SIG-M5 treated with dmso at 0.1 percent for 504 hours (cell line): Measurements from ENCODE around the gene SLC29A1.
A peak's percentile ranks its signal among the peaks of the same experiment; 100 is the strongest.
"Not testable (repeated sequence)": the region's sequence is repeated elsewhere in the genome, so short reads cannot be mapped to it uniquely, and the experiment has no call there.

Experiments used
- DNase-seq: peaks from one replicate; lab custom pipeline; 2025; ENCODE audit not compliant: unreplicated experiment; lab: John Stamatoyannopoulos, UW

The SLC29A1 gene

DNA sequence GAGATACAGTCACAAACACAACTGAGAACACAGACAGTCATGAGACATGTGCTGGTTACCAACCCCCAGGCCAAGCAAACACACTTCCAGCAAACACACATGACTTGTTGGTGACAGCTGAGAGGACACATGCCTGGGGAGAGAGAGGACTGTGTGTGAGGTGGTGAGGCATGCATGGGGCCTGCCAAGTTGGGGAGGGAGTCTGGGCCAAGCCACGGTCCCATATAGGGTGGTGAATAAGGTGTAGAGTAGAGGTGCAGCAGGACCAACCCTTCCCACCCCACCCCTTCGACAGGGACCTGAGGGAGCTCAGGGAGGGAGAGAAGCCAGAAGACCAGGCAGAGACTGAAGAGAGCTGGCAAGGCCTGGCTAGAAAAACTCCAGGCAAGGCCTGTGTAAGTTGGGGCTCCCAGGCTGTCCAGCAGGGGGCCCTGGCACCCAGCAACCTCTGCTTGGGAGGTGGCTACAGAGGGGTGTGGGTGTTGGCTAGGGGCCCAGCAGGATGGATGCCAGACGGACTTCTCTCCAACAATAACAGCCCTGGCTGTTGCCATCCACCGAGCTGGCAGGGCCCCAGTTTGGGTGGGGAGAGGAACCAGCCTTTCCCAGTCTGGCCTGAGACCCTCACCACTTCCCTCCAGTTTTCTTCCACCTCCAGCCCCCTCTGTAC lies 2.0 kb upstream of the SLC29A1 start:
- peak; percentile 71 for DNase-seq

DNA sequence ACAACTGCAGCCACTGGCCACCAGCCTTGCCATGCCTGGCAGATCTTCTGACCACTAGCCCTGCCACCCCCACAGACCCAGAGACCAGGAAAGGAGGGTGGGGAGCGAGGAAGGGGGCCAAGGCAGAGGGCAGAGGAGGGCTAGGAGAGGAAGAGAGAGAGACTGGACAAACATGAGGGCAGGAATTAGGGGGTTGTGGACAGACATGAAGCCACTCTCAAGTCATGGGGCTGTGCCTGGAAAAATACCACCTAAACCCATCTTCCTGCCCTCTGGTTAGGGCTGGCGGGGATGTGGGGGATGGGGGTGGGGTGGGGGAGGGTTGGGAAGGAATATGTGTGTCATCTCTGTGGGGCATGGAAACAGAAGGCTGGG lies 1.4 kb upstream of the SLC29A1 start:
- no peak for DNase-seq

DNA sequence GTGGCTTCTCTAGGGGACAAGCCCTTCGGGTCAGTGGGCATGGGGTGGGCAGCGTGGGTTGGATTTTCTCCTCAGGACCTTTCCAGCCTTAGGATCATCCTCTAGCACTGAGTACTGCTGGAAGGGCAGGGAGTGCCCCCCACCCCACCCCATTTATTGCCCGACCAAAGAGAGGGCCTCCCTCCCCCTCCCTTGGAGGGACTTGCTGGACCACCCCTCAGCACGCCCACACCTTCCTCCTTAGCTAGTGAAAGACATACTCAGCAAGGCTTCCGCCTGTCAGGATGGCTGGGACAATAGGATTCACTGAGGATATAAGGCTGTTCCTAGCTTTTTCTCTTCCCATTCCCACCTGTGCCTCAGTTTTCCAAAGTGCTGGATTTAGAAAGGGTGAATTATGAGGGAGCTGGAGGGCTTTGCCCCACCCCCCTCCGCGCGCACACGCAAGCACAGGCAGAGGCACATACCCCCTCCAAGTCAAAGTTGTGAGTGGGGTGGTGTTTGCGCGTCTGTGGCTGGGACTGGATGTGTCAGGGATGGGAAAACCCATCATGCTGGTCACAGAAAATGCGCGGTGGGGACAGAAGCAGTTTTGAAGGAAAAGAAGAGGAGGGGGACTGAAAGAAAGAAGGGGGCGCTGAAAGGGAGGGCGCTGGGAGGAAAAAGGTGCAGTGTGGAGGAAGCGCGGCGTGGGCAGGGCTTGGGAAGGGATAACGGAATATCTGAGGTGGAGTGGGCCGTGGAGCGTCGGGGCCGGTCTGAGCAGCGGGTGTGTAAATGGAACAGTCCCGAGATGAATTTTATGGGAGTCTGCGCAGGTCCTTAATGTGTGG lies 693 bp upstream of the SLC29A1 start:
- DNase-seq = no peak

DNA sequence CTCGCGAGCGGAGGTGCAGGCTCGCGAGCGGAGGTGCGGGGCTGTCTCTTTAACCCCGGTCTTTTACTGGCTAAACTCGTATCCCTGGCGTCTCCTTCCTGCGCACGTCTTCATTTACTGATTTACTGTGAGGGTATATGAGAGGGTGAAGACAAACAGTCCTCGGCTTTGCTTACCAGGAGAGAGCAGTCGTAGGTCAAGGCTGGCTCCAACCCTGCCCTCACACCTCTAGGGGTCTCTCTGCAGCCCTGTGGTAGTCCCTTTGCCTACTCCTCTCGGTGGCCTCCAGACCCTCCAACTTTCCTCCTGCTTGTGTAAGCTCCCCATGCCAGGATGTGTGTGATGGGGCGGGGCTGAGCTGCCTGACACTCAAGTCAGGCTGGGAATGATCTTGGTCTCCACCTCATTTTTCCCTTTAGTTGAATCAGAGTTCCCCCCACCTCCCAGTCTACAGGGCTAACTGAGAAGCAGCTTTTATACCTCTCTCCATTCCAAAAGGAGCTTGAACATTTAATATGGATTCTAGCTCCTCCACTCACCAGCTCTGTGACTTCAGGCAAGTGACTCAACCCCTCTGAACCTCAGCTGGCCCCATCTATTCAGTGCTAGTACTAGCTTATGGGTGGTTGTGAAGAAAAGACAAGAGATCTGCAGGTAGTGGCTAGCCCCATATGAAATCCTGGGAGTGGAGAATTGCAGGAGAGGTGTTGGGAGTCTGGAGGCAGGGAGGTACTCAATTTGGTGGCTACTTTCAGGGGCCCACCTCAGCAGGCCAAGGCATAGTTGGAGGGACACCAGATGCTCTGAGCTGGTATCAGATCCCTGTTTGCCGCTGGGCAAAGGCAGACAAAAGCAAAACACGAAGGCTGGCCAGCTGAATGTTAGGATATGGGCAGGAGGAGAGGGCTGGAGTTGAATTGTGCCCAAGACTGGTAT lies 902 bp downstream of the SLC29A1 start:
- peak; percentile 34 for DNase-seq

DNA sequence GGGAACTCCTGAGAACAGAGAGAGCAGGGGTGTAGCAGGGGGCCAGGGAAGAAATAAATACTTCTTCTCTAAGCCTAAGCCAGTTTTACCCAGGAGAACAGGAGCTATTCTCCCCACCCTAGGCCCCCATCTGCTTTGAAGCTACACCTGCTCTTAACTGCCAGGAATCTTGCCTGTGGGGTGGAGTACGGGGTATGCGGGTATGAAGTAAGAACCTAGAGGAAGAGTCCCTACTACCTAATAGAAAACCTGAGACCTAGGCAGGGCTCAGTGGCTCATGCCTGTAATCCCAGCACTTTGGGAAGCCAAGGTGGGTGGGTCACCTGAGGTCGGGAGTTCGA lies 1.5 kb downstream of the SLC29A1 start:
- DNase-seq = no peak

DNA sequence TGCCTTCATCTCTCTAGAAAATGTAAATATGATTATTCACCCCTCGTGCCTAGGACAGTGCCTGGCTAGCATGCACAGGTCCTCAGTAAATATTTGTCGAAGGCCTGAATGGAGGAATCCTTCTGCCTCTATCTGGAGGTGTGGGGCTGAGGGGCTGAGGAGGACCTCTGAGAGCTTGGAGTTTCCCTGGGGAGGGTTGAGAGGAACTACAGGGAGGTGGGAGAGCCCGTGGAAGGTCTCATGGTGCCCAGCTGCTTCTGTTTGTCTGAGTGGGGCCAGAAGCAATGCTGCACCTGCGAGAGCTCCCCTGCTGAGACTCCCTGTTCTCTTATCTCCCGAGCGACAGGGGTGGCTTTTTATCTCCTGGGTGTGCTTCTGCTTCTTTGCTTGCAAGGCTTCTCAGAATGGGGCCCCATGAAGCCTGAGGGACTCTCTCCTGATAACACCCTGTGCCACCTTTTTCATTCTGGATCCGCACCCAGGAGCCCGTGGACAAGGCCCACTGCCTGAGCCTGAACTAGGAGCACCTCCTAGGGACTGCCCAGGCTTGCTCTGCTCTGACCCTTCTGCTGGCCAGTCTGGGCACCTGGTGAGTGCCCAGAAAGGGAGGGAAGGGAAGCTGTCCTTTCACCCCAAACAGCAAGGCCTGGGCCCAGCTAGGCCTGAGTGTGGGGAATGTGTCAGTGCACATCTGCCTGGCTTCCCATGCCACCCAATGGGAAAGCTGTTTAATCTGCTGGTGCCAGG lies 2.4 kb downstream of the SLC29A1 start:
- DNase-seq = no peak

DNA sequence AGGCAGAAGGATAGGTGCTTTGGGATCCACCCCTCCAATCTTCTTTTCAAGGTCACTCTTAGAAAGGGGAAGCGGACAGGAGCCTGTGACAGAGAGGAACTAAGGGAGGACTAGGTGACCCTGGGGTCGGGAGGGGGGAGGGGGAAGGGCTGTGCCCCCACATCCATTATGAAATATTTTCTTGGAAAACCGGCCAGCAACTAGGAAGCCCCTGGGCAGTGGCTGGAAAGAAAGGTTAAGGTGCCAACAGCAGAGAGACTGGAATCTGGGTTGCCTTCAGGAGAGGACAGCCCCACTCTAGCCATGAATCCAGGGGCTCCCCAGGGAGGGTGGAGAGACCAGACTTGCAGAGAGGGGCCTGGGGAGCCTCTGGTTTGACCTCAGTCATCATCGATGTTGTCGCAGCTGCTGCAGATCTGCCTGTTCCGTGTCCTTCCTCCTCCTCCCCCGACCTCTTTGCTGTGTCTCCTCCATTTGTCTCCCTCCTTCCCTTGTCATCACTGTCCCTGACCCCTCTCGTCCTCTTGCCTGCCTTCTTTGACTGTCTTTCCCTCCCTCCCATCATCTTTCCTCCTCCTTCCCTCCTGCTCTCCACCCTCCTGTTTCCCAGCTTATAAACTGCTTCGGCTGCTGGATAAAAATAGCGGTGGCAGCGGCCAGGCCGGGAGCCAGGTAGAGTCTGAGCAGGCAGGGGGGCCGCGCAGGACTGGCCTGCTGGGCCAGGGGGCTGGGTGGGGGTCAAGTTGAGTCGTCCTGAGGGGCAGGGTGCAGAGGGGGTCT lies 3.2 kb downstream of the SLC29A1 start:
- no peak for DNase-seq

DNA sequence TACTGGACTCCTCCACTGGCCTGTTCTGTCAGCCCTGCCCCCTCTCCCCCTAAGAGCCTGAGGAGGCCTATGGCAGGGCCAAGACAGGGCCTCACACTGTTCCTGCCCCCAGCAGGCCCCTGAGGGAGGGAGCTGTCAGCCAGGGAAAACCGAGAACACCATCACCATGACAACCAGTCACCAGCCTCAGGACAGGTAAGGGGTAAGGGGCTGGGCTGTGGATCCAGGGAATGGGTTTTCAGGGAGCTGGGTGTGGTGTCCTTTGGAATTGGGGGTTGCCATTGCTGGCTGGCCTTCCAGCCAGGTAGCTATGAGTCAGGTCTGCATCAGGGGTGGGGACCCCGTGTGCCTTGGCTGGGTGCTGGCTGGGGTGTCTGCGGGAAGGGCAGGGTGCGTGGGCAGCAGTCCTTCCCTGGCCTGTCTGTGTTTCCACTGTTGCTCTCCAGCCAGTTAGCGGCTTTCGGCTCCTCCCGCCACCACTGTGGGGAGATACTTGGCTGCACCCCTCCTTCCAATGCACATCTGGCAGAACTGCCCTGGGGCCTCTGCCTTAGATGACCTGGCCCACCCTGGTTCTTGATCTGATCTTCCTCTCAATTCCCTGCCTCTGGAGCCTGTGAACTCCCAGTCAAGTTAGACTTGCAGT lies 3.9 kb downstream of the SLC29A1 start:
- no peak for DNase-seq

DNA sequence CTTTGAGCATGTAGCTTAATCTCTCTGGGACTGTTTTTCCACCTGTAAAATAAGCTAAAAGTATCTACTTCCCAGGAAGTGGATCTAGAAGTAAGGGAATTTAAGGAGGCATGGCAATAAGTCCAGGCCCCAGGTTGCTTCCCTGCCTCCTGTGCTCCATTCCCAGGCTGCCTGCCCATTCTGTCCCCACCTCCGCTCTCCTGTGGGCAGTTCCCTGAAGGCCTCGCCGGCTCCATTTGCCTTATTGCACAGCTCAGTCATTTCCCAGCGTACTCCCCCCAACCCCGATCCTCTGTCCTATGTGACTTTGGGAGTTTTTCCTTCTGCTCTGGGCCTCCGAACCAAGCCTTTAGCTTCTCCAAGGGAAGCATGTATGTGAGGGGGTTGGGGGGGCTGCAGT lies 4.6 kb downstream of the SLC29A1 start:
- no peak for DNase-seq

DNA sequence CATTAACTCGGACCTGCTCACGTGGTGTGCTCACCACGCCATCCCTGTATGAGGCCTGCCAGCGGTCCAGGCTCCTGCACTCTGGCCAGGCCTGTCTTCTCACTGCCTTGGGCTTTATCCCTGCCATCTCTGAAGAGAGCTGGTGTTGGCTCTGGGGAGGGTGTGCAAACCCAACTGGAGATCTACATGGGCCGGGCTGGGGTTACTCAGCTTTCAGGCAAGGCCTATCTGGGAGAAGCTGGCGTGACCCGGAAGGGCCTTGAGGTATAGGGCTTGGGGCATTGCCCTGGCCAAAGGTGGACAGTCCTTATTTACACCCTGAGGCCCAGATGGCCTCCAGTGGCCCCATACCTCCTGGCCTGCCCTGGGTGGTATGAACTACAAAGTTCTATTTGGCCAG lies 5.0 kb downstream of the SLC29A1 start:
- DNase-seq = no peak

DNA sequence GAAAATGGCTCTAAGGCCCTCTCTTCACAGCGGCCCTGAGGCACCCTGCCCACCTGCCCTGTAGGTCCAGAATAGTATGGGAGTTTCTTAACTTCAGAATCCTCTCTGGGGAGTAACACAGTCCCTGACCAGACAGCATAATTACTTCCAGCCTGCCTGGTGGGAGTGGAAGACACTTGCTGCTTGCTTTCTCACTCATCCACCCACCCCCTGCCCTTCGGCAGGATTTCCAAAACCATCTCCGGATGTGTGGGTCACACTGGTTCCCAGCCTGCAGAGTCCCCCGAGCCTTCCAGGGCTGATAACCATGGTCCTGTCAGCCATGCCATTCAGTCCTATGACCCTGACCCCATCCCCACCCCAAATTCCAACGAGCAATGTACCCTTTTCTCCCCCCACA lies 5.4 kb downstream of the SLC29A1 start:
- no peak for DNase-seq

DNA sequence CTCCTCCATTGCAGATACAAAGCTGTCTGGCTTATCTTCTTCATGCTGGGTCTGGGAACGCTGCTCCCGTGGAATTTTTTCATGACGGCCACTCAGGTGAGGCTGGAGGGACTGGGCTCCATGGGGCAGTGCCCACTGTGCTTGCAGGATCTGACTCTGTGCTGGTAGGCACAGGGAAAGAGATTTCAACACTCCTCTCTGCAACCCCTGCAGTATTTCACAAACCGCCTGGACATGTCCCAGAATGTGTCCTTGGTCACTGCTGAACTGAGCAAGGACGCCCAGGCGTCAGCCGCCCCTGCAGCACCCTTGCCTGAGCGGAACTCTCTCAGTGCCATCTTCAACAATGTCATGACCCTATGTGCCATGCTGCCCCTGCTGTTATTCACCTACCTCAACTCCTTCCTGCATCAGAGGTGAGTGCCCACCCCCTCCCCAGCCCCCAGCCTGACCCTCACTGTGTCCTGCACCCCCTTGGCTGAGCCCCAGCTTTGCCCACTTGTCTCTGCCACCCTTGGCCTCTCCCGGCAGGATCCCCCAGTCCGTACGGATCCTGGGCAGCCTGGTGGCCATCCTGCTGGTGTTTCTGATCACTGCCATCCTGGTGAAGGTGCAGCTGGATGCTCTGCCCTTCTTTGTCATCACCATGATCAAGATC lies 6.1 kb downstream of the SLC29A1 start:
- no peak for DNase-seq

DNA sequence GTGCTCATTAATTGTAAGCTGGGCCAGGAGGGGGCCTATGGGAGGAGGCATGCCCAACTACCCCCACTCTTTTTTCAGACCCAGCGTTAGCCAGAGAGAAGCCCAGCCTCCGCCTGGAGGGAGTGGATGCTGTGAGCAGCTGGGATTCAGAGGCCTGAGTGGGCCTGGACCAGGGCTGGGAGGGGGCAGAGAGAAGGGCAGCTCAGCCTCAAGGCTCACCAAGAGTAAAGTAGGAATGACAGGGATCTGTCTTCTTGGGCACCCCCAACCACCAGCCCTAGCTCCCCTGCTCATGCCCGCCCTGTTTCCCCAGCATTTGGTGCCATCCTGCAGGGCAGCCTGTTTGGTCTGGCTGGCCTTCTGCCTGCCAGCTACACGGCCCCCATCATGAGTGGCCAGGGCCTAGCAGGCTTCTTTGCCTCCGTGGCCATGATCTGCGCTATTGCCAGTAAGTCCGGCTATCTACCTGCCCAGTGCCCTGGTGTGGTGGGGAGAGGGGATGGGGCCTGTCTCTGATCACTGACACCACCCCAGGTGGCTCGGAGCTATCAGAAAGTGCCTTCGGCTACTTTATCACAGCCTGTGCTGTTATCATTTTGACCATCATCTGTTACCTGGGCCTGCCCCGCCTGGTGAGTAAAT lies 6.8 kb downstream of the SLC29A1 start:
- DNase-seq = no peak

DNA sequence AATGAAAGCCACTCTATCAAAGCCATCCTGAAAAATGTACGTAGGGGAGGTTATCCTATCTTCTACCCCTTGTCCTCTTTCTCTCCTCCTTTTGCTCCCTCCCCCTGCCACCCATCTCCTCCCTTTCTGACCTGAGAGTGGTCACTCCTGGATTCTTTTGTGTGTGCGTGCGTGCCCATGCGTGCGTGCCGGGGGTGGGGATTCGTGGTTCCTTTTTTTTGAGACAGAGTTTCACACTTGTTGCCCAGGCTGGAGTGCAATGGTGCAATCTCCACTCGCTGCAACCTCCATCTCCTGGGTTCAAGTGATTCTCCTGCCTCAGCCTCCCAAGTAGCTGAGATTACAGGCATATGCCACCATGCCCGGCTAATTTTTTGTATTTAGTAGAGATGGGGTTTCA lies 8.0 kb downstream of the SLC29A1 start:
- not testable (repeated sequence) for DNase-seq

DNA sequence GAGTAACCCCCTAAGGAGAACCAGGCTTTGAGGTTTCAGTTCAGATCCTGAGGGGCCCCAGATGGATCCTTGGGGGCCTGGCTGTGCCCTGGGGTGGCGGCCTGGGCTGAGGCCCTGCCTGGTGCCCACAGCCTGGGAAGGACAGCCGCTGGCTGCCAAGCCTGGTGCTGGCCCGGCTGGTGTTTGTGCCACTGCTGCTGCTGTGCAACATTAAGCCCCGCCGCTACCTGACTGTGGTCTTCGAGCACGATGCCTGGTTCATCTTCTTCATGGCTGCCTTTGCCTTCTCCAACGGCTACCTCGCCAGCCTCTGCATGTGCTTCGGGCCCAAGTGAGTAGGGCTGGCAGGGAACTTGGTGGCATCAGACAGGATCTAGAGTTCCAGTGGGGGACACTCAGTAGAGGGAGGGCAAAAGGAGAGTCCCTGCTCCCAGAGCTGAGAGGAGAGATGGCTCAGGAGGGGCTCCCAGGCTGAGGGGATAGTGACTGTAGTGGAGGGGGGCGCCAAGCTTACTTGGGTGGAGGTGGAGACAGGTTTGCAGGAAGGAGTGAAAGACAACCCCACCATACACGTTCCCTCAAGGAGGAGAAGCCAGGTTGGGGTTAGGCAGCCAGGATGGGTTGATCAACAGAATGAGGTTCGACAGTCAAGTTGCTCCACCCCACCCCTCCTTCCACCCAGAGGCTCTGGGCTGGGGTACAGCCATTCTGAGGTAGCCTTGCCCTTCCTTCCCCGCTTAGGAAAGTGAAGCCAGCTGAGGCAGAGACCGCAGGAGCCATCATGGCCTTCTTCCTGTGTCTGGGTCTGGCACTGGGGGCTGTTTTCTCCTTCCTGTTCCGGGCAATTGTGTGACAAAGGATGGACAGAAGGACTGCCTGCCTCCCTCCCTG lies 9.5 kb downstream of the SLC29A1 start:
- no peak for DNase-seq

DNA sequence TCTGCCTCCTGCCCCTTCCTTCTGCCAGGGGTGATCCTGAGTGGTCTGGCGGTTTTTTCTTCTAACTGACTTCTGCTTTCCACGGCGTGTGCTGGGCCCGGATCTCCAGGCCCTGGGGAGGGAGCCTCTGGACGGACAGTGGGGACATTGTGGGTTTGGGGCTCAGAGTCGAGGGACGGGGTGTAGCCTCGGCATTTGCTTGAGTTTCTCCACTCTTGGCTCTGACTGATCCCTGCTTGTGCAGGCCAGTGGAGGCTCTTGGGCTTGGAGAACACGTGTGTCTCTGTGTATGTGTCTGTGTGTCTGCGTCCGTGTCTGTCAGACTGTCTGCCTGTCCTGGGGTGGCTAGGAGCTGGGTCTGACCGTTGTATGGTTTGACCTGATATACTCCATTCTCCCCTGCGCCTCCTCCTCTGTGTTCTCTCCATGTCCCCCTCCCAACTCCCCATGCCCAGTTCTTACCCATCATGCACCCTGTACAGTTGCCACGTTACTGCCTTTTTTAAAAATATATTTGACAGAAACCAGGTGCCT lies 10.2 kb downstream of the SLC29A1 start:
- no peak for DNase-seq
